ENCODE results near the gene BAZ2A.
A peak's percentile ranks its signal among the peaks of the same experiment; 100 is the strongest.
"Not testable (repeated sequence)": the region's sequence is repeated elsewhere in the genome, so short reads cannot be mapped to it uniquely, and the experiment has no call there.

BAZ2A gene

GRCh38 chr12:56593909-56594621 is 36.1 kb downstream of the BAZ2A start:
- peak; percentile 71 for DNase-seq

- DNase-seq, result no peak
Measured at GRCh38 chr12:56591961-56592360, 38.2 kb downstream of the BAZ2A start.

- DNase-seq, result no peak
Measured at GRCh38 chr12:56591126-56591525, 39.0 kb downstream of the BAZ2A start.

- DNase-seq, result peak; percentile 31
Measured at GRCh38 chr12:56590237-56590830, 39.8 kb downstream of the BAZ2A start.

- DNase-seq, result no peak
Measured at GRCh38 chr12:56589783-56590182, 40.3 kb downstream of the BAZ2A start.

- DNase-seq, result no peak
Measured at GRCh38 chr12:56585098-56585497, 45.0 kb downstream of the BAZ2A start.

- peak; percentile 36 for DNase-seq
Measured at GRCh38 chr12:56581418-56582145, 48.5 kb downstream of the BAZ2A start.

- DNase-seq, result no peak
Measured at GRCh38 chr12:56578983-56579546, 51.1 kb downstream of the BAZ2A start.

GRCh38 chr12:56577248-56577647 is 52.9 kb downstream of the BAZ2A start:
- DNase-seq, result not testable (repeated sequence)

GRCh38 chr12:56574210-56574609 is 55.9 kb downstream of the BAZ2A start:
- no peak for DNase-seq

GRCh38 chr12:56572288-56572687 is 57.8 kb downstream of the BAZ2A start:
- no peak for DNase-seq

- DNase-seq, result no peak
Measured at GRCh38 chr12:56571121-56571520, 59.0 kb downstream of the BAZ2A start.

- DNase-seq, result no peak
Measured at GRCh38 chr12:56568146-56568545, 62.0 kb downstream of the BAZ2A start.

- peak; percentile 49 for DNase-seq
Measured at GRCh38 chr12:56565510-56566101, 64.5 kb downstream of the BAZ2A start.

- DNase-seq, result no peak
Measured at GRCh38 chr12:56551070-56551469, 79.1 kb downstream of the BAZ2A start.

- no peak for DNase-seq
Measured at GRCh38 chr12:56546680-56547079, 83.4 kb downstream of the BAZ2A start.

Data from stimulated activated CD4-positive, alpha-beta T cell treated with anti-CD3 and anti-CD28 coated beads, Interleukin-15, amount 100 ng/mL, for 24 hours (primary cell).